Lung (tissue), 12 donors: ENCODE measurements around the gene ARID4B. TPM values are rescaled to one million over a fixed set of nuclear protein-coding genes. Genes with fewer than 3 reads are reported as not detected.

Experiments
- ATAC-seq: fragments of 200-7000 bp; cut with Tn5 transposase; one replicate; pipeline ENCODE4 v1.9.1; 2020; ENCODE audit warnings: moderate number of reproducible peaks; ENCODE audit not compliant: insufficient read depth, low FRiP score
- DNase-seq, 3 donors: peaks; one replicate each; pipeline ENCODE4 v3.0.0-alpha.2; 2013 to 2017
- H3K27ac ChIP-seq, 2 donors: one replicate each; pipeline ENCODE4 v1.5.1; 2013; ENCODE audit warnings: mild to moderate bottlenecking in 2 of 2, moderate library complexity in 2 of 2, control low read depth in 1 of 2, inconsistent platforms in 1 of 2, low read depth in 1 of 2, low read length in 1 of 2
- H3K27me3 ChIP-seq, 3 donors: one replicate each; pipeline ENCODE4 v1.5.1; 2013; ENCODE audit warnings: low read length in 2 of 3; ENCODE audit not compliant: control insufficient read depth in 3 of 3, insufficient read depth in 3 of 3
- H3K36me3 ChIP-seq, 4 donors: one replicate each; pipeline ENCODE4 v1.5.1; 2013; ENCODE audit warnings: low read length in 4 of 4, mild to moderate bottlenecking in 1 of 4, moderate library complexity in 1 of 4; ENCODE audit not compliant: control insufficient read depth in 4 of 4, insufficient read depth in 4 of 4
- H3K4me1 ChIP-seq, 5 donors: one replicate each; pipeline ENCODE4 v1.5.1; 2013; ENCODE audit warnings: low read length in 5 of 5, mild to moderate bottlenecking in 2 of 5, moderate library complexity in 1 of 5; ENCODE audit not compliant: control insufficient read depth in 5 of 5, insufficient read depth in 5 of 5
- H3K4me3 ChIP-seq: one replicate; pipeline ENCODE4 v1.5.1; 2013; ENCODE audit warnings: mild to moderate bottlenecking, control low read depth, moderate library complexity
- H3K9ac ChIP-seq, 2 donors: one replicate each; pipeline ENCODE4 v1.5.1; 2013; ENCODE audit warnings: low read length in 2 of 2, control low read depth in 1 of 2; ENCODE audit not compliant: insufficient read depth in 1 of 2
- H3K9me3 ChIP-seq, 4 donors: one replicate each; pipeline ENCODE4 v1.5.1; 2013; ENCODE audit warnings: low read length in 3 of 4, mild to moderate bottlenecking in 1 of 4, moderate library complexity in 1 of 4; ENCODE audit not compliant: control insufficient read depth in 4 of 4, insufficient read depth in 3 of 4
- WGBS, 2 donors: extraction: QIAGEN DNeasy Blood & Tissue Kit; methylation state at CpG; one replicate each; pipeline ENCODE4 v1.1.7; 2013; 5-methylcytosine and 5-hydroxymethylcytosine counted together
- polyA plus RNA-seq, 2 donors: library from polyadenylated mRNA; stranded (reverse); fragments of 200-250 nt; gene quantifications; one replicate each; pipeline ENCODE4 v1.2.1, GENCODE V29; 2013
- total RNA-seq, 2 donors: library from RNA; depleted of rRNA in 1 of 2; stranded (reverse); fragments of >200 nt in 1 of 2; gene quantifications; one replicate each; pipeline ENCODE4 v1.2.1, GENCODE V29; 2014 to 2021
- TF ChIP-seq, protein P1 (sequence below): IDR thresholded peaks from 2 replicates; pipeline ENCODE4 v1.5.1; 2012; ENCODE audit warnings: mild to moderate bottlenecking; ENCODE audit errors: control extremely low read depth, extremely low read depth
- donor health status: control.
- donor health status: control.
- donor health status: Bipolar disorder and iron deficiency.
- donor health status: healthy.
- donor health status: DM: yes; HTN: yes; CAD: no.

ARID4B gene
- total and polyA plus RNA-seq, 4 donors, result 15.8 to 99.7 (median 23.0) TPM

DNA sequence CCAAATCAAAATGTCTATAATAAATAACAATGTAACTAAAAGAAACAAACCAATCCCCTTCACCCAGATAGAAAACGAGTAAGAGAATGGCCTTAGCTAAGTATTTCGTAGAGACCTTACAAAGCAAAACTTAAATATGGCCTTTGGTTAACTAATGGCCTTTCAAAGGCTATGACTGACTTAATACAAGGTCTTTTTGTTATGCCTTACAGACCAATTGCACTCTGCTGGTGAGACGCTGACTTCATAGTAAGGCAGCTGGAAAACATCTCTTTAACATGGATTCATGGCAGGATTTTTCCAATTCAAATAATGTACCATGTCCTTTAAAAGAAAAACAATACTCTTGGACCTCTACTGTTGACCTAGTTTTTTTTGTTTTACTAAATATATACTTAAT lies 23.5 kb upstream of the ARID4B start:
- Histone ChIP-seq H3K27ac (no peak overlapping the region), H3K4me1 (no peaks in the 10 kb centered on the region), H3K9me3 (no peaks in the 10 kb centered on the region), H3K4me3 (no peak overlapping the region), H3K27me3 (no peaks in the 10 kb centered on the region), H3K9ac (no peak overlapping the region), H3K36me3 (no peaks in the 10 kb centered on the region)
- TF ChIP-seq, protein P1, sequence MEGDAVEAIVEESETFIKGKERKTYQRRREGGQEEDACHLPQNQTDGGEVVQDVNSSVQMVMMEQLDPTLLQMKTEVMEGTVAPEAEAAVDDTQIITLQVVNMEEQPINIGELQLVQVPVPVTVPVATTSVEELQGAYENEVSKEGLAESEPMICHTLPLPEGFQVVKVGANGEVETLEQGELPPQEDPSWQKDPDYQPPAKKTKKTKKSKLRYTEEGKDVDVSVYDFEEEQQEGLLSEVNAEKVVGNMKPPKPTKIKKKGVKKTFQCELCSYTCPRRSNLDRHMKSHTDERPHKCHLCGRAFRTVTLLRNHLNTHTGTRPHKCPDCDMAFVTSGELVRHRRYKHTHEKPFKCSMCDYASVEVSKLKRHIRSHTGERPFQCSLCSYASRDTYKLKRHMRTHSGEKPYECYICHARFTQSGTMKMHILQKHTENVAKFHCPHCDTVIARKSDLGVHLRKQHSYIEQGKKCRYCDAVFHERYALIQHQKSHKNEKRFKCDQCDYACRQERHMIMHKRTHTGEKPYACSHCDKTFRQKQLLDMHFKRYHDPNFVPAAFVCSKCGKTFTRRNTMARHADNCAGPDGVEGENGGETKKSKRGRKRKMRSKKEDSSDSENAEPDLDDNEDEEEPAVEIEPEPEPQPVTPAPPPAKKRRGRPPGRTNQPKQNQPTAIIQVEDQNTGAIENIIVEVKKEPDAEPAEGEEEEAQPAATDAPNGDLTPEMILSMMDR, result no peak
- no peak for DNase-seq
- no peak for ATAC-seq
- 94 to 96% methylated on average over 3 of the region's 3 CpGs for WGBS, 2 donors

GRCh38 chr1:235343726-235344125 lies 15.7 kb upstream of the ARID4B start:
- DNase-seq (no peak), ATAC-seq (no peak)
- TF ChIP-seq, protein P1, result no peak
- Histone ChIP-seq H3K4me1 (no peaks in the 10 kb centered on the region), H3K4me3 (no peak overlapping the region), H3K27me3 (no peaks in the 10 kb centered on the region), H3K9ac (no peak overlapping the region), H3K36me3 (peaks cover 5 to 17% (median 13%) of the 10 kb centered on the region in 4 donors), H3K27ac (no peak overlapping the region), H3K9me3 (no peaks in the 10 kb centered on the region)
- WGBS, 2 donors, result 92 to 98% methylated on average over 5 of the region's 5 CpGs

- 91 to 96% methylated on average over 3 of the region's 3 CpGs for WGBS, 2 donors
- ATAC-seq, result no peak
These were observed 14.5 kb upstream of the ARID4B start for GRCh38 chr1:235342471-235342870.

More at GRCh38 chr1:235342471-235342870, 14.5 kb upstream of the ARID4B start:
- TF ChIP-seq, protein P1, result no peak
- no peaks in the 10 kb centered on the region for H3K27me3 ChIP-seq
- no peak overlapping the region for H3K27ac ChIP-seq
- no peaks in the 10 kb centered on the region for H3K4me1 ChIP-seq
- no peak for DNase-seq
- peaks cover 5 to 17% (median 14%) of the 10 kb centered on the region in 4 donors for H3K36me3 ChIP-seq
- H3K9me3 ChIP-seq, result no peaks in the 10 kb centered on the region
- no peak overlapping the region for H3K4me3 ChIP-seq
- H3K9ac ChIP-seq, result no peak overlapping the region
